Sigmoid colon (tissue), 3 donors: Measurements from ENCODE around the gene ANKRD44.

Experiments
- POLR2A ChIP-seq, 2 donors: fragments of 450-650 bp; IDR thresholded peaks; one replicate each; pipeline ENCODE4 v1.6.1; 2016; ENCODE audit warnings: antibody characterized with exemption in 2 of 2, mild to moderate bottlenecking in 2 of 2, moderate library complexity in 2 of 2
- TF ChIP-seq, protein P1 (sequence below), 4 experiments: fragments of 450-650 bp in 3 of 4; fragments of 200-600 bp in 1 of 4; IDR thresholded peaks; one replicate each; pipeline ENCODE4 v1.5.1; 2016 to 2019; ENCODE audit warnings: antibody characterized with exemption in 4 of 4, mild to moderate bottlenecking in 3 of 4, moderate library complexity in 2 of 4

DNA sequence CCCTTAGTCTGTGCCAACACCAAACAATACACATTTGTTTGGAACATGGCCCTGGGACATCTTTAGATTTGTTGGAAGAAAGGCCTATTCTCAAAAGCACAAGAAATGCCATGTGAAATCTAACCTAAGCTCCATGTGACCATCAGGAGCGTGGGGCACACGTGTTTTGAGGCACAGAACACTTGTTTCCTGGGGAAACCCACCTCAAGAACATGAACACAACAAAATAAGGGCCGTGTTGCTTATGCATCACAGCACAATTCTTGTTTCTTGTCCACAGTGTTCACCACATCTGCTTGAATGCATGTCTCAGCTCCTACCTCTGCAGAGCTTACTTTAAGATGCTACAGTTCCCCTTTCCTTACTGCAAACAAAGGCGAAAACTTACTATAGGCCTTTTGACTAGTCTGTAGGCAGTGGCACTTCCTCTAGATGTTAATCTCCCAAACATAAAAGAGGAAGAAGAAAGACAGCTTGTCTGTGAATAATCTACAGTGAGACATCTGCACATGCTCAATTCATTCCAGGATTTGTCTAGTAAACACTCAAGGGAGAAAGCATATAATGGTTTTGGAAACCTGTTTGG is 165.0 kb downstream of the ANKRD44 start:
- TF ChIP-seq, protein P1, sequence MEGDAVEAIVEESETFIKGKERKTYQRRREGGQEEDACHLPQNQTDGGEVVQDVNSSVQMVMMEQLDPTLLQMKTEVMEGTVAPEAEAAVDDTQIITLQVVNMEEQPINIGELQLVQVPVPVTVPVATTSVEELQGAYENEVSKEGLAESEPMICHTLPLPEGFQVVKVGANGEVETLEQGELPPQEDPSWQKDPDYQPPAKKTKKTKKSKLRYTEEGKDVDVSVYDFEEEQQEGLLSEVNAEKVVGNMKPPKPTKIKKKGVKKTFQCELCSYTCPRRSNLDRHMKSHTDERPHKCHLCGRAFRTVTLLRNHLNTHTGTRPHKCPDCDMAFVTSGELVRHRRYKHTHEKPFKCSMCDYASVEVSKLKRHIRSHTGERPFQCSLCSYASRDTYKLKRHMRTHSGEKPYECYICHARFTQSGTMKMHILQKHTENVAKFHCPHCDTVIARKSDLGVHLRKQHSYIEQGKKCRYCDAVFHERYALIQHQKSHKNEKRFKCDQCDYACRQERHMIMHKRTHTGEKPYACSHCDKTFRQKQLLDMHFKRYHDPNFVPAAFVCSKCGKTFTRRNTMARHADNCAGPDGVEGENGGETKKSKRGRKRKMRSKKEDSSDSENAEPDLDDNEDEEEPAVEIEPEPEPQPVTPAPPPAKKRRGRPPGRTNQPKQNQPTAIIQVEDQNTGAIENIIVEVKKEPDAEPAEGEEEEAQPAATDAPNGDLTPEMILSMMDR (IDR thresholded peaks at IDR 0.05) = no peak
- TF ChIP-seq POLR2A (IDR thresholded peaks at IDR 0.05) = no peak
